ENCODE data around the gene SLC48A1.

The SLC48A1 gene

DNA sequence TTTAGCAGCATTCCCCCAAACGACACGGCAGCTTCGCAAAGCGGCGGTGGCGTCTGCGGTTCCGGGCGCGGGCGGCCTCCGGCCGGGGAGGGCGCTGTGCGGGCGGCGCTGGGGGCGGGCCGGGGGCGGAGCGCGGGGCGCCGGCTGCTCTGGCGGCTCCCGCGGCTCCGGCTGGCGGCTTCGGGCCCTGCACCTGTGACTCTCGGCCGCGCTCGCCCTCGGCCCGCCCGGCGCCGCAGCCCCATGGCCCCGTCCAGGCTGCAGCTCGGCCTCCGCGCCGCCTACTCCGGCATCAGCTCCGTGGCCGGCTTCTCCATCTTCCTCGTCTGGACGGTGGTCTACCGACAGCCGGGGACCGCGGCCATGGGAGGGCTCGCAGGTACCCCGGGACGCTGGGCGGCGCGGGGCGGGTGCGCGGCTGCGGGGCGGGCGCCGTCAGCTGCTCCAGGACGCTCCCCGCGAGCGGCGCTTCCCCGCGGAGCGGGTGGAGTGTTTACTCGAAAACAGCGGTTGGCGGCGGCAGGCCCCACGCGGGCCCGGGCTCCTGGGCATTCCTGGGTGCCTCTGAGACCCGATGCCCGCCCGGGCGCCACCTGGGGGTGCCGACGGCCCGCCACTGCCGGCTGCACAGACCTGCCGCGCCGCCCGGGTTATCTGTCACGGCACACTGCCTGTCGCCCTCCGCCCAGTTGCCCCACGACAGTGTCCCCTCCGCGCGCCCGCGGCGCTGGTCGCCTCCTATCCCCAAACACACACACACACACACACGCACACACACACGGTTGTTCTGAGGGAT lies at the start of gene SLC48A1:
SLC48A1 (plus strand) TSS at position 177 of the 796 bp plus-strand sequence; CDS start at position 244, 67 bp downstream.
- TF ChIP-seq, protein P1, sequence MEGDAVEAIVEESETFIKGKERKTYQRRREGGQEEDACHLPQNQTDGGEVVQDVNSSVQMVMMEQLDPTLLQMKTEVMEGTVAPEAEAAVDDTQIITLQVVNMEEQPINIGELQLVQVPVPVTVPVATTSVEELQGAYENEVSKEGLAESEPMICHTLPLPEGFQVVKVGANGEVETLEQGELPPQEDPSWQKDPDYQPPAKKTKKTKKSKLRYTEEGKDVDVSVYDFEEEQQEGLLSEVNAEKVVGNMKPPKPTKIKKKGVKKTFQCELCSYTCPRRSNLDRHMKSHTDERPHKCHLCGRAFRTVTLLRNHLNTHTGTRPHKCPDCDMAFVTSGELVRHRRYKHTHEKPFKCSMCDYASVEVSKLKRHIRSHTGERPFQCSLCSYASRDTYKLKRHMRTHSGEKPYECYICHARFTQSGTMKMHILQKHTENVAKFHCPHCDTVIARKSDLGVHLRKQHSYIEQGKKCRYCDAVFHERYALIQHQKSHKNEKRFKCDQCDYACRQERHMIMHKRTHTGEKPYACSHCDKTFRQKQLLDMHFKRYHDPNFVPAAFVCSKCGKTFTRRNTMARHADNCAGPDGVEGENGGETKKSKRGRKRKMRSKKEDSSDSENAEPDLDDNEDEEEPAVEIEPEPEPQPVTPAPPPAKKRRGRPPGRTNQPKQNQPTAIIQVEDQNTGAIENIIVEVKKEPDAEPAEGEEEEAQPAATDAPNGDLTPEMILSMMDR (IDR thresholded peaks at IDR 0.05): peak; percentile 23 to 42
- peaks cover 0 to 66% (median 53%) of the 10 kb centered on the region in 4 donors for H3K4me1 ChIP-seq
- intact Hi-C loops (cut with DNase I; ENCODE audit: low total_unique reads): loop anchor here (5.0 kb wide), 1 partner anchor 56 kb away; no protein-coding TSS in a partner anchor
- peak within 1 kb of the TSS; percentile 80 to 87 for H3K27ac ChIP-seq
- H3K4me3 ChIP-seq: peak within 1 kb of the TSS; percentile 74 to 96
- H3K9me3 ChIP-seq: no peaks in the 10 kb centered on the region
- no peaks in the 10 kb centered on the region for H3K27me3 ChIP-seq
- DNase-seq: peak in 1 of 2 donors; percentile 87
- no peaks in the 10 kb centered on the region for H3K36me3 ChIP-seq

DNA sequence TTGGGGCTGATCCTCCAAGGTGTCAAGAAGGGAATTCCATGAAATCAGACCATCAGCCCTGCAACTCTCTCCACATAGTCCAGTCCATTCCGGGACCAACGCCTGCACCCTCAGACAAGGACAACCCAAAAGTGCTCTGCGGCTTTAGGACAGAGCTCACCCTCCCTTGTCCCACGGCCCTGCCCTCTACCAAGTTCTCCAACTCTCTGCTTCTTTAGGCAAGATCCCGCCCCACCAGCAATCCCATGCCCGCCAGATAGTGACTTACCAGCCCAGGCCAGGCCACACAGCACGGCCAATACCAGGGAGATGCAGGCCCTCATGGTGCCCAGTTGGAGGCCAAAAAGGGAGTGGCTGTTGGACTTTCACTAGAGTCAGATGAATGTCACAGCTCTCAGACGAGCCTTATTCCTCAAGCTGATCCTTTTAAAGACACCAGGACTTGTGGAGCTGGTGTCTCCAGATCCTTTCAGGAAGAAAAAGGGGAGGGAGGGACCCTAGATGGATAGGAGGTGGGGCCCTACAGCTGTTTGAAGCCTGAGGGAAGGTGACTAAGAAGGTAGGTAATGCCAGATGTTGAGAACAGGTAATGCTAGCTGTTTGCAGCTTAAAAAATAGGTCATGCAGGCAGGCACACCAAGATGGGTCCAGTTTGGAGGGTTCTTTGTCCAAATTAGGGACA lies 47.8 kb upstream of the SLC48A1 start, which contains the start of gene ENDOU:
ENDOU (minus strand) TSS at position 400 of the 682 bp plus-strand sequence; CDS start at position 323, 77 bp downstream.
- Histone ChIP-seq H3K36me3 (no peaks in the 10 kb centered on the region), H3K4me3 (no peak within 1 kb of the TSS), H3K4me1 (peaks cover 0 to 8% (median 3%) of the 10 kb centered on the region in 4 donors), H3K27ac (no peak within 1 kb of the TSS), H3K27me3 (no peaks in the 10 kb centered on the region), H3K9me3 (no peaks in the 10 kb centered on the region)
- intact Hi-C loops (cut with DNase I; ENCODE audit: low total_unique reads): no loop called here
- TF ChIP-seq, protein P1 (IDR thresholded peaks at IDR 0.05): no peak
- DNase-seq: no peak

DNA sequence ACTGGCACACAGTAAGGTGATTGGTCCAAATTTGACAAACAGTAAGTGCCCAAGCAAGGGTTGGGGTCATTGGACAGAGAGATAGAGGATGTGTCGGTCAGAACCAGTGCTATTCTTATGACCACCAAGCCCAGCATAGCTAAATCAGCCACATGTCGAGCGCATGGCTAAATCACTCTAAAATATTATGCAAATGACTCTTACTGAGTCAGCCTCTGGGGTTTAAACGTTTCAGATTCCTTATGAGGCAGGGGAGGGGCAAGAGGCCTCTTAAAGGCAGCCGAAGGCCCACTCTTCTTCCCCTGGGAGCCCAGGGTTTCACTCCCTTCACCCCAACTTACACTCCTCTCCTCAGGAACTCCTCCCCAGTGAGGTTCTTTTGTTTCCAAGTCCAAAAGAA lies 47.1 kb upstream of the SLC48A1 start:
- H3K27me3 ChIP-seq: no peaks in the 10 kb centered on the region
- no peaks in the 10 kb centered on the region for H3K9me3 ChIP-seq
- no peak overlapping the region for H3K4me3 ChIP-seq
- H3K4me1 ChIP-seq: peaks cover 0 to 8% (median 3%) of the 10 kb centered on the region in 4 donors
- H3K36me3 ChIP-seq: no peaks in the 10 kb centered on the region
- no peak overlapping the region for H3K27ac ChIP-seq
- no peak for DNase-seq
- intact Hi-C loops (cut with DNase I; ENCODE audit: low total_unique reads): no loop called here
- TF ChIP-seq, protein P1 (IDR thresholded peaks at IDR 0.05): no peak

DNA sequence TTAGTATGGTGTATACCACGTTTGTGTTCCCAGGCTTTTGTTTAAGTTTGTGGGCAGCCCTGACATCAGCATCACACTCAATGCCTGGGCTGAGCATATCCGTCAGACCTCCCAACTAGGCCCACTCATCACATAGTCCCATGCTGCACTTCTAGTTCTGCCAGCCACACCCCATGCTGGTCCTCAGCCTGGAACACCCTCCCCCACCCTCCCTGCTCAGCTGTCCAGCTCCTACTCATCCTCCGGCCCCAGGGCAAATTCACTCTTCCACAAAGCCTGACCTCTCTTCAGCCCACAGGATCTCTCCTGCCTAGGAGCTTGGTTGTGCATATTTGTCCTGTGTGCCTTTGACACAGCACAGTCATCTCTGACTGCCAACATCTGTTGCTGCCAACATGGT lies 43.8 kb upstream of the SLC48A1 start:
- Histone ChIP-seq H3K4me1 (no peaks in the 10 kb centered on the region), H3K36me3 (no peaks in the 10 kb centered on the region), H3K4me3 (no peak overlapping the region), H3K27me3 (no peaks in the 10 kb centered on the region), H3K27ac (no peak overlapping the region), H3K9me3 (no peaks in the 10 kb centered on the region)
- no peak for DNase-seq
- intact Hi-C loops (cut with DNase I; ENCODE audit: low total_unique reads): no loop called here
- TF ChIP-seq, protein P1 (IDR thresholded peaks at IDR 0.05): no peak

DNA sequence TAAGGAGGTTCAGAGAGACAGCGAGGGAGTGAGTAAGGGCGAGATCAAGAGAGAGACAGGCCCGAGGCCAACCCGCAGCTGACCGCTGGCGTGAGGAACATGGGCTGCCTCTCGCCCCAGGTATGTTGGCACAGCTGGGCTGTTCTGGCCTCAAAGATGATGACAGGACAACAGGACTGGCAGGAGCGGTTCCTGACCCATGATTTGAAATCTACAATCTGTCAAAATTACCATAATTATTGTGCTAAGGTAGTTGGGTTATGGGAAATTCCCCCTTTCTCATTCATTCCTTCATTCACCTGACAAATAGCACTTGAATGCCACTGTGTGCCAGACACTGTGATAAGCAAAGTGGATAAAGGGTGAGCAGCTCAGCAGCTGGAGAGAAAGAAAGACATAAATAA lies 42.7 kb upstream of the SLC48A1 start:
- intact Hi-C loops (cut with DNase I; ENCODE audit: low total_unique reads): no loop called here
- peaks cover 0 to 5% (median 4%) of the 10 kb centered on the region in 4 donors for H3K4me1 ChIP-seq
- H3K4me3 ChIP-seq: no peak overlapping the region
- H3K9me3 ChIP-seq: no peaks in the 10 kb centered on the region
- no peaks in the 10 kb centered on the region for H3K27me3 ChIP-seq
- no peak for DNase-seq
- no peak overlapping the region for H3K27ac ChIP-seq
- H3K36me3 ChIP-seq: no peaks in the 10 kb centered on the region
- TF ChIP-seq, protein P1 (IDR thresholded peaks at IDR 0.05): no peak
